GM18520 (cell line): ENCODE results near the gene VAV2.
"Not testable (repeated sequence)": the region's sequence is repeated elsewhere in the genome, so short reads cannot be mapped to it uniquely, and the experiment has no call there.

Experiments
- ATAC-seq: cut with Tn5 transposase; IDR thresholded peaks from one replicate; pipeline ENCODE4 v1.9.1; 2021; ENCODE audit not compliant: unreplicated experiment

The VAV2 gene

GRCh38 chr9:133996531-133997520 is 4.7 kb upstream of the VAV2 start:
- no peak for ATAC-seq

GRCh38 chr9:133995012-133995896 is 3.1 kb upstream of the VAV2 start:
- ATAC-seq: no peak

- no peak for ATAC-seq
These were observed 2.4 kb upstream of the VAV2 start for GRCh38 chr9:133994353-133995011.

- no peak for ATAC-seq
These were observed 1.6 kb upstream of the VAV2 start for GRCh38 chr9:133993635-133994253.

GRCh38 chr9:133992780-133993634 is 883 bp upstream of the VAV2 start:
- peak; percentile 31 for ATAC-seq

- no peak for ATAC-seq
These were observed 756 bp downstream of the VAV2 start for GRCh38 chr9:133991214-133991921.

GRCh38 chr9:133990366-133991213 is 1.5 kb downstream of the VAV2 start:
- ATAC-seq: no peak

GRCh38 chr9:133989625-133990365 is 2.3 kb downstream of the VAV2 start:
- ATAC-seq: no peak

GRCh38 chr9:133988771-133989170 is 3.4 kb downstream of the VAV2 start:
- not testable (repeated sequence) for ATAC-seq

GRCh38 chr9:133987946-133988665 is 4.0 kb downstream of the VAV2 start:
- no peak for ATAC-seq

GRCh38 chr9:133987446-133987788 is 4.7 kb downstream of the VAV2 start:
- ATAC-seq: no peak

- ATAC-seq: no peak
These were observed 5.2 kb downstream of the VAV2 start for GRCh38 chr9:133986774-133987445.

- ATAC-seq: no peak
These were observed 6.1 kb downstream of the VAV2 start for GRCh38 chr9:133986061-133986460.

- no peak for ATAC-seq
These were observed 9.0 kb downstream of the VAV2 start for GRCh38 chr9:133982971-133983720.

GRCh38 chr9:133981958-133982681 is 10.0 kb downstream of the VAV2 start:
- ATAC-seq: no peak
